Mesothelial cell of epicardium (in vitro differentiated cells): ENCODE measurements around the gene P4HTM. TPM values are rescaled to one million over a fixed set of nuclear protein-coding genes. Genes with fewer than 3 reads are reported as not detected.

ENCODE experiments used
- DNase-seq, 2 experiments: peaks; one replicate each; pipeline ENCODE4 v3.0.0; 2021; ENCODE audit warnings: low spot score in 2 of 2; ENCODE audit not compliant: unreplicated experiment in 2 of 2
- H3K27ac Mint-ChIP-seq: 2 replicates; pipeline ENCODE4 v1.8.0; 2021; ENCODE audit warnings: mixed read lengths
- H3K27me3 Mint-ChIP-seq: 2 replicates; pipeline ENCODE4 v1.8.0; 2021; ENCODE audit warnings: low read depth, mixed read lengths
- H3K36me3 Mint-ChIP-seq: 2 replicates; pipeline ENCODE4 v1.8.0; 2021; ENCODE audit warnings: mixed read lengths
- H3K4me1 Mint-ChIP-seq: 2 replicates; pipeline ENCODE4 v1.8.0; 2021; ENCODE audit warnings: mixed read lengths
- H3K4me3 Mint-ChIP-seq: 2 replicates; pipeline ENCODE4 v1.8.0; 2021; ENCODE audit warnings: mild to moderate bottlenecking, moderate library complexity, mixed read lengths
- H3K9me3 Mint-ChIP-seq: 2 replicates; pipeline ENCODE4 v1.8.0; 2021; ENCODE audit warnings: mixed read lengths
- total RNA-seq: library from RNA; stranded (reverse); gene quantifications from 3 replicates; pipeline ENCODE4 v1.2.1, GENCODE V29; 2021
- TF ChIP-seq, protein P1 (sequence below): fragments of 200-600 bp; sonication (generic); IDR thresholded peaks from one replicate; pipeline ENCODE4 v1.5.0; 2021; ENCODE audit warnings: antibody characterized with exemption; ENCODE audit not compliant: unreplicated experiment

P4HTM gene
- total RNA-seq, 1 donor from 2014 or later = 58.4 TPM

DNA sequence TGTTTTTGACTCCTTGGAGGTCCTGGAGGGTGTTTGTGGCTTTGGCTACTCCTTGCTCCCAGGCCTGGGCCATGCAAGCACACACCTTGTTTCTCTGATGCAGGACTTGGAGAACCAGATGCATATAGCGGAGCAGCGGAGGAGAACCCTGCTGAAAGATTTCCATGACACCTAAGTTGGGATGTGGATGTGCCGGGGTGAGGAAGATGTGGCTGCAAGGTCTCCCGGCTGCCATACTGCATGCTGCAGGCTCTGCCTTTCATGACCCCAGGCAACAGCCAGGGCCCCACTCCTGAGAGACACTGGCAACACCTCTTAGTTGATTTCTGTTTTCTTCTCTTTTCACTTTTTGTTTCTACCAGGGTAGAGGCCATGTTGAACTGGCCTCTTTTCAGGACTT is 6.9 kb upstream of the P4HTM start:
- Mint-ChIP-seq H3K9me3 (no peaks in the 10 kb centered on the region), H3K36me3 (peaks cover 23% of the 10 kb centered on the region), H3K27me3 (no peaks in the 10 kb centered on the region), H3K4me1 (peaks cover 3% of the 10 kb centered on the region), H3K4me3 (no peak overlapping the region), H3K27ac (peak overlapping the region; percentile 21)
- DNase-seq = no peak
- TF ChIP-seq, protein P1, sequence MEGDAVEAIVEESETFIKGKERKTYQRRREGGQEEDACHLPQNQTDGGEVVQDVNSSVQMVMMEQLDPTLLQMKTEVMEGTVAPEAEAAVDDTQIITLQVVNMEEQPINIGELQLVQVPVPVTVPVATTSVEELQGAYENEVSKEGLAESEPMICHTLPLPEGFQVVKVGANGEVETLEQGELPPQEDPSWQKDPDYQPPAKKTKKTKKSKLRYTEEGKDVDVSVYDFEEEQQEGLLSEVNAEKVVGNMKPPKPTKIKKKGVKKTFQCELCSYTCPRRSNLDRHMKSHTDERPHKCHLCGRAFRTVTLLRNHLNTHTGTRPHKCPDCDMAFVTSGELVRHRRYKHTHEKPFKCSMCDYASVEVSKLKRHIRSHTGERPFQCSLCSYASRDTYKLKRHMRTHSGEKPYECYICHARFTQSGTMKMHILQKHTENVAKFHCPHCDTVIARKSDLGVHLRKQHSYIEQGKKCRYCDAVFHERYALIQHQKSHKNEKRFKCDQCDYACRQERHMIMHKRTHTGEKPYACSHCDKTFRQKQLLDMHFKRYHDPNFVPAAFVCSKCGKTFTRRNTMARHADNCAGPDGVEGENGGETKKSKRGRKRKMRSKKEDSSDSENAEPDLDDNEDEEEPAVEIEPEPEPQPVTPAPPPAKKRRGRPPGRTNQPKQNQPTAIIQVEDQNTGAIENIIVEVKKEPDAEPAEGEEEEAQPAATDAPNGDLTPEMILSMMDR = no peak

DNA sequence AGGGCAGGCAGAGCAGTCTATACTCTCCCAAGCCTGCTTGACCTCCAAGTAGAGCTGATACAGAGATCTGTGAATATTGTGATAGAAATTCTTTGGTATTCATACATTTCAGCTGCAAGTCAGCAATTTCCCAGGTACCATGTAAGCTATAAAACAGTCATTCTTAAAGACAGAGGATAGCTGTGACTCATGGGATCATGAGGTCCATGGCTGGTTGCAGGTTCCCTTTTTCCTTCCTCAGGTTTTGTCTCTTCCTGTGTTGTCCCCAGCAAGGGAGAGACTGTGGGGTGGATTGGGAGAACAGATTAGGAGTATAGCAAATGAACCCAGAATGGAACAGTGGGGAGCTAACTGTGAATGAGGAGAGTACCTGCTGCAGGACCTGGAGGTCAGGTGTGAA is 5.4 kb upstream of the P4HTM start:
- H3K4me1 Mint-ChIP-seq = peaks cover 12% of the 10 kb centered on the region
- peaks cover 15% of the 10 kb centered on the region for H3K36me3 Mint-ChIP-seq
- TF ChIP-seq, protein P1 = no peak
- no peaks in the 10 kb centered on the region for H3K27me3 Mint-ChIP-seq
- no peak for DNase-seq
- H3K4me3 Mint-ChIP-seq = no peak overlapping the region
- no peak overlapping the region for H3K27ac Mint-ChIP-seq
- no peaks in the 10 kb centered on the region for H3K9me3 Mint-ChIP-seq

DNA sequence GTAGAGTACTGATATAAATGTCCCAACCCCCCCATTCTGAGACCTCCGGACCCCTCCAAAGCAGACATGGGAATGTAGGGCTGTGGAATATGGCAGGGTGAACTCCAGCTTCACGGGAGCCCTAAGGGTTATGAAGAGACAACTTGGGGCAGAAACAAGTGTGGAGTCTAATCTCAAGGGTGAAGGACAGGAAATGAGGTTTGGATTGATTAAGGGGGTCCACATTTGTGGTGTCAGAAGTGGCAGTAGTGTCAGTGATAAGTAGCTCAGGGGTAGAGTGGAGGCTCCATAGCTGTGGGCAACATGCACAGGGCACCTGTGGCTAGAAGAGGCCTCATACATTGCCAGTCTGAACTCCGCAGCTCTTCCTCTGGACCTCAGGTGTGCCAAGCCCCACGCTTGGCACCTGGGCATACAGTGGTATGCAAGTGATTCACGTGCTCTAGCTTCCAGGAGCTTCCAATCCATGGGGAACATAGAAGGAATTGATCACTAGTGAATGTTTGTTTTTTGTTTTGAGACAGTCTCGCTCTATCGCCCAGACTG is 4.1 kb upstream of the P4HTM start:
- Mint-ChIP-seq H3K27ac (no peak overlapping the region), H3K9me3 (no peaks in the 10 kb centered on the region), H3K27me3 (no peaks in the 10 kb centered on the region), H3K4me1 (peaks cover 15% of the 10 kb centered on the region), H3K36me3 (peaks cover 10% of the 10 kb centered on the region), H3K4me3 (no peak overlapping the region)
- no peak for DNase-seq
- TF ChIP-seq, protein P1 = no peak

DNA sequence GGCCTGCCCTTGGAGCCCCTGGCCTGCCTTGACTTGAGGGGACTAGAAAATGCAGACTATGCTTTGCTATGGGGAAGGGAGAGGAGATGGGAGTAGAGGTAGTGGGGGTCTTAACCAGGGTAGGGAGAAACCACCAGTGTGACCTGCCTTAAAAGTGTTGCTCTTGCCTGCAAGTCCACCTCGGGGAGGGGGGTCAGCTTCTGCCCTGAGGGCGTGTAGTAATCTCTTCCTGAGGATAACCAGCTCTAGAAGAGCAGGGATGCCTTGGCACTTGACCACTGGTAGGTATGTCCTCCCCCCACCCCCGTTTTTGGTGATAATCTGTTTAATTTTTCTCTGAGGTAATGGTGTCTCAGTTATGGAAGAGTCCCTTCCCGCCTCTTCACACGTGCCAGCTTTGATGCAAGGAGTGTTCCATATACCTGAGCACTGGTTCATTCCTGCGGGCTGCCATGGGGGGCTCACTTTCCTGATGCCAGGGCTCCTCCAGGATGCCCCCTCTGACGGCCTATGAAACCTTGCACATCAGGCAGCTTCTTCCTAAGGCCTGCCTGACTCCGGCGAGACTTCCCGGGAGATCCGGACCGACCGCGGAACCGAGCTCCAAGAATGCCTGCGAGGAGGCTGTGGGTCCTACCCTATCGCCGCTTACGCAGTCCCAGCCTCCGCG is 780 bp upstream of the P4HTM start:
- Mint-ChIP-seq H3K9me3 (no peaks in the 10 kb centered on the region), H3K27ac (peak overlapping the region; percentile 99), H3K4me3 (peak overlapping the region; percentile 90), H3K36me3 (peaks cover 4% of the 10 kb centered on the region), H3K27me3 (no peaks in the 10 kb centered on the region), H3K4me1 (peaks cover 25% of the 10 kb centered on the region)
- no peak for DNase-seq
- TF ChIP-seq, protein P1 = no peak

DNA sequence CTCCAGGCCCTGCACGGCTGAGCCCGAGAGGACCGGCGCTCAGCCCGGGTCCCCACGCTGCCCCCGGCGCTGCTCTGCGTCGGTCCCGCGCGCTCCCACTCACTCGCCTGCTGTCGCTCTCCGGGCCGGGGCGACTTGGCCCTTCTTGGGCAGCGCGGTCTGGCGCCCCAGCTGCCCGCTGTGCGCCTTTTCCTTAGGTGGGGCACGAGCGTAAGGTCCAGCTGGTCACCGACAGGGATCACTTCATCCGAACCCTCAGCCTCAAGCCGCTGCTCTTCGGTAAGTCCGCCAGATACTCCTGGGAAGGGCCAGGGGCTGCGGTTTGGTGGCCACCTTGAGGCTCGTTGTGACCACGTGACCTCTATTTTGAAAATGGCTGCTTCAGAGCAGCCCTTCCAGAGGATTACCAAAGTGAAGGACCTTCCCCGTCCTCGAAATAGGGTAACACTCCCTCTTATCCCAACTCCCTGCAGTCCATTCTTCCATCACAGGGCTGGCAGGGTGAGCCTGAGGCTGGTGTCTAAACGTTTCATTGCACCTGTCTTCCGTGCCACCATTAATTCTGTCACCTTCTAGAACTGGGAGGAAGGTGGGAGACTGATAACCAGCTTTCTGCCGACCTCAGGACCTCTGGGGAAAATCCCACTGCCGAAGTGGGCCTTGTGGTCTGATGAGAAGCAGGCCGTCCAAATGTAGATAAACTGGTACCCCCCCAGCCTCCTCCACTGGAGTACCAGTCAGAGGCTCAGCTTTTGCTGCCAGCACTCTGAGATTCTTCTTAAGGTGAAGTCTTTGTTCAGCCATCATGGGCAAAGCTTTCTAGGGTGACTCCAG is 812 bp downstream of the P4HTM start:
- peaks cover 4% of the 10 kb centered on the region for H3K36me3 Mint-ChIP-seq
- TF ChIP-seq, protein P1 = no peak
- H3K27ac Mint-ChIP-seq = peak overlapping the region; percentile 93
- H3K4me3 Mint-ChIP-seq = peak overlapping the region; percentile 86
- no peak for DNase-seq
- no peaks in the 10 kb centered on the region for H3K27me3 Mint-ChIP-seq
- no peaks in the 10 kb centered on the region for H3K9me3 Mint-ChIP-seq
- peaks cover 25% of the 10 kb centered on the region for H3K4me1 Mint-ChIP-seq
